ENCODE results near the gene MCRIP2. TPM values are rescaled to one million over a fixed set of nuclear protein-coding genes. Genes with fewer than 3 reads are reported as not detected.

MCRIP2 gene
- total RNA-seq, 2 donors from 2014 or later: 110 to 121 TPM

DNA sequence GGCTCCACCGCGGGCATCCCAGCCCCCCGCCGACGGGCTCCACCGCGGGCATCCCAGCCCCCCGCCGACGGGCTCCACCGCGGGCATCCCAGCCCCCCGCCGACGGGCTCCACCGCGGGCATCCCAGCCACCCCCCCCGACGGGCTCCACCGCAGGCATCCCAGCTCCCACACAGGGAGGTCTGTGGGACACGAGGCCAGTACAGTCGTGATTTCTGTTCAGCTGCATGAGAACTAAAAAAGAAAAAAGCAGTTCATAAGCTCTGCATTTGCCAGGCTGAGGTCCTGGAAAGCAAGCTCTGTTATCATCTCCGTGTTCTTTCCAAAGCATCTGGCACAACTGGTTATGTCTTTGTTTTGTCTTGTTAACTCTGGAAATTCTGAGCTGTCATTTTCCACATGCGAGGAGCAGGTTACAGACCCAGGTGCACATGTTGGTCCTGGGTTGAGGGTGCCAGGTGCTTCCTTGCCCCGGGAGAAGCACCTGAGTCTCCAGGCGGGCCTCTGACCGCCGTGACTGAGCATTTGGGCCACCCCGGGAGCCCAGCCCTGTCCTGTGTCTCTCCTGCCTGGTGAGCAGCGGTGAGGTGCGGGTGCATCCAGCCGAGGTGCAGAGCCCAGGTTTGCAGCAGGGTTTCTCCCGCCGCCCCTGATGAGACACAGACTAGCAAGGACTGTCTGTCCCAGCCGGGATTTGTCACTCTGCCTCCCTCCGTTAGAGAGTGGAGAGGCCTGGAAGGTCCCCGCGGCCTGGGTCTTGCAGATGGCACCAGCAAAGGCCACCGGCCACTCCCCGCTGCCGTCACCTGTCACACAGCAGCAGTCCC lies 20.7 kb upstream of the MCRIP2 start:
- Histone ChIP-seq H3K4me3 (no peak overlapping the region), H3K4me1 (no peaks in the 10 kb centered on the region), H3K27me3 (no peaks in the 10 kb centered on the region), H3K27ac (no peak overlapping the region), H3K9me3 (no peaks in the 10 kb centered on the region), H3K36me3 (no peaks in the 10 kb centered on the region)
- no peak for DNase-seq (ENCODE audit: low spot score)
- TF ChIP-seq, protein P1, sequence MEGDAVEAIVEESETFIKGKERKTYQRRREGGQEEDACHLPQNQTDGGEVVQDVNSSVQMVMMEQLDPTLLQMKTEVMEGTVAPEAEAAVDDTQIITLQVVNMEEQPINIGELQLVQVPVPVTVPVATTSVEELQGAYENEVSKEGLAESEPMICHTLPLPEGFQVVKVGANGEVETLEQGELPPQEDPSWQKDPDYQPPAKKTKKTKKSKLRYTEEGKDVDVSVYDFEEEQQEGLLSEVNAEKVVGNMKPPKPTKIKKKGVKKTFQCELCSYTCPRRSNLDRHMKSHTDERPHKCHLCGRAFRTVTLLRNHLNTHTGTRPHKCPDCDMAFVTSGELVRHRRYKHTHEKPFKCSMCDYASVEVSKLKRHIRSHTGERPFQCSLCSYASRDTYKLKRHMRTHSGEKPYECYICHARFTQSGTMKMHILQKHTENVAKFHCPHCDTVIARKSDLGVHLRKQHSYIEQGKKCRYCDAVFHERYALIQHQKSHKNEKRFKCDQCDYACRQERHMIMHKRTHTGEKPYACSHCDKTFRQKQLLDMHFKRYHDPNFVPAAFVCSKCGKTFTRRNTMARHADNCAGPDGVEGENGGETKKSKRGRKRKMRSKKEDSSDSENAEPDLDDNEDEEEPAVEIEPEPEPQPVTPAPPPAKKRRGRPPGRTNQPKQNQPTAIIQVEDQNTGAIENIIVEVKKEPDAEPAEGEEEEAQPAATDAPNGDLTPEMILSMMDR (IDR thresholded peaks at IDR 0.05): no peak

DNA sequence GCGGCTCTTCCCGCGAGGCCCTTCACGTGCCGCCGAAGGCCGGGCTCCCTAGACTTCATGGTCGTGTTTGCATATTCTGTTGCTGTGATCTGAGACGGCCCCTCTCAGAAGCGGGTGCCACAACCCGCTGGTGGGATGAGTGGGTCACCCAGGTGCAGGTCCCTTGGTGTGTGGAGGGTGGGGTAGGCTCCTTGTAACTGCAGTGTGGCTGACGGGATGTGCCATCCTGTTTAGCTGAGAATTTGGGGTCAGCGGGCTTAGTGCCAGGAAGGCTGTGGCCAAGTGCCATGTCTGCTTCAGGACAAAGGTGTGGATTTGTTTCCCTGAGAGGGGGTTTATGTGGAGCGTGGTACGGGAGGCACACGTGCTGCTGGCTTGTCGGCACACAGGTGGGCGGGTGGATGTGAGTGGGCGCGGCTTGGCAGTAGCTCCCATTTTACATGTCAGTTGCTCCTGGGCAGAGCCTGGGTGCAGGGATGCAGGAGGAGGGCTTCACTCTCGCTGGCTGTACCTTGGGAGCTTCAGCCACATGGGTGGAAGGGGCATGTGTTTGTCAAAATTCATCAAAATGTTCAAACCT lies 20.0 kb upstream of the MCRIP2 start:
- H3K4me1 ChIP-seq: no peaks in the 10 kb centered on the region
- H3K9me3 ChIP-seq: no peaks in the 10 kb centered on the region
- H3K4me3 ChIP-seq: no peak overlapping the region
- DNase-seq (ENCODE audit: low spot score): no peak
- no peaks in the 10 kb centered on the region for H3K36me3 ChIP-seq
- TF ChIP-seq, protein P1 (IDR thresholded peaks at IDR 0.05): no peak
- H3K27me3 ChIP-seq: no peaks in the 10 kb centered on the region
- no peak overlapping the region for H3K27ac ChIP-seq

DNA sequence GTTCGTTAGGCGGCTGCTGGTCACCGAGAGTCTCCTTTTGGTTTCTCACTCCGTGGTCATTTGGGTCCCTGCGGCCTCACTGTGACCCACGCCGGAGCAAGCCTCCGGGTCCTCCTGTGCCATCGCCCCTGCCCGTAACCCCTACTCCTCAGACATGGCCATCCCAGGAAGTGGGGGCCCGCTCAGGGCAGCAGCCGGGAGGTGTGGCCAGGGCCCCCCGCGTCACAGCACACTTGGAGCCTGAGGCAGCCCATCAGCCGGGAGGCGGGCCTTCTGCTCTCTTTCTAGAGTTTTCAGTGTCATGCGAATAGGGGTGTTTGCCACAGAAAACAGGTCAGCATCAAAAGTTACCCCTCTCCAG lies 18.7 kb upstream of the MCRIP2 start:
- no peak overlapping the region for H3K4me3 ChIP-seq
- TF ChIP-seq, protein P1 (IDR thresholded peaks at IDR 0.05): no peak
- no peak for DNase-seq (ENCODE audit: low spot score)
- no peaks in the 10 kb centered on the region for H3K27me3 ChIP-seq
- H3K4me1 ChIP-seq: peaks cover 0 to 9% of the 10 kb centered on the region in 2 donors
- no peaks in the 10 kb centered on the region for H3K9me3 ChIP-seq
- H3K36me3 ChIP-seq: no peaks in the 10 kb centered on the region
- H3K27ac ChIP-seq: no peak overlapping the region

DNA sequence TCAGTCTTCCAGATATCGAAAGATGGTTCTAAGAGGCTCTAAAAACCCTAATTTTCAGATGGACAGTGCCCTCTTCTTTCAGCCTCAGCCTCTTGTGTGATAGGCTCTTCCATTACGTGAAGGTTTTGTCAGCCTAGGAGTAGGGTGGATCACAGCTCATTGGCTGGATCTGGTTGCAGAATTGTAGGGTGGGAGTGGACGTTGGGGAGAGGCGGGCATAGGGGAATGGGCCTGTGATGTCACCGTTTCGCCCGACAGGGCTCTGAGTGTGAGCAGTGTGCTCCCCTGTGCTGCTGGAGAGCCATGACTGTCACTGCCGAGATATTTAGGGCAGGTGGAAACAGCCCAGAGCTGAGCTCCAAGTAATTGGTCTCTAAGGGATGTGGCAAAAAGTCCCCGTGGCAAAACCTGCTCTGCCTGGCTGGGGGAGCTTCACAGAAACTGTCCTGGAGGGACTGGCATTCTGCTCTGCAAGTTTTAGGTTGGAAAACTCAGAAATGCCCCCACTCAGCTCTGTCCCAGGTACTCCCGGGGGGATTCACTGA lies 17.0 kb upstream of the MCRIP2 start:
- H3K36me3 ChIP-seq: peaks cover 5% of the 10 kb centered on the region
- no peak overlapping the region for H3K27ac ChIP-seq
- DNase-seq (ENCODE audit: low spot score): no peak
- peaks cover 0 to 16% of the 10 kb centered on the region in 2 donors for H3K4me1 ChIP-seq
- H3K27me3 ChIP-seq: no peaks in the 10 kb centered on the region
- no peaks in the 10 kb centered on the region for H3K9me3 ChIP-seq
- TF ChIP-seq, protein P1 (IDR thresholded peaks at IDR 0.05): no peak
- no peak overlapping the region for H3K4me3 ChIP-seq

GRCh38 chr16:625117-625976 lies 16.3 kb upstream of the MCRIP2 start:
- H3K36me3 ChIP-seq: peaks cover 5% of the 10 kb centered on the region
- no peak overlapping the region for H3K27ac ChIP-seq
- TF ChIP-seq, protein P1 (IDR thresholded peaks at IDR 0.05): no peak
- DNase-seq (ENCODE audit: low spot score): no peak
- H3K4me3 ChIP-seq: no peak overlapping the region
- no peaks in the 10 kb centered on the region for H3K9me3 ChIP-seq
- no peaks in the 10 kb centered on the region for H3K27me3 ChIP-seq
- peaks cover 0 to 23% of the 10 kb centered on the region in 2 donors for H3K4me1 ChIP-seq

Data from right atrium auricular region (tissue), 2 donors.